ENCODE results near the gene NEK3.

GRCh38 chr13:52179925-52180324 lies 20.5 kb upstream of the NEK3 start:
- TF ChIP-seq EZH2phosphoT487 (IDR thresholded peaks at IDR 0.05; ENCODE audit: low read length): no peak
- no peak for TF ChIP-seq EZH2 (optimal IDR thresholded peaks at IDR 0.05; ENCODE audit: low read depth, low read length)

All from MM.1S (cell line).